Esophagus mucosa (tissue), 1 donor: ENCODE data around the gene GABRA4. TPM values are rescaled to one million over a fixed set of nuclear protein-coding genes. Genes with fewer than 3 reads are reported as not detected.

Experiments used
- ATAC-seq: fragments of 200-7000 bp; cut with Tn5 transposase; one replicate; pipeline ENCODE4 v1.9.1; 2020
- total RNA-seq: library from RNA; stranded (reverse); gene quantifications from one replicate; pipeline ENCODE4 v1.2.4, GENCODE V29; 2023
- donor health status: DM: yes; HTN: yes; CAD: no.

The GABRA4 gene
- total RNA-seq = 0.56 TPM

- peak; percentile 57 for ATAC-seq
These were observed at the start of gene GABRA4 for GRCh38 chr4:46993075-46994006. TSS of gene GABRA4 (minus strand) at chr4:46993581. CDS start at chr4:46993424, 157 bp downstream.

- ATAC-seq = no peak
These were observed 47.4 kb upstream of the GABRA4 start for GRCh38 chr4:47040828-47041227.

GRCh38 chr4:47038263-47038662 lies 44.9 kb upstream of the GABRA4 start:
- no peak for ATAC-seq

- ATAC-seq = peak; percentile 59
These were observed 39.2 kb upstream of the GABRA4 start for GRCh38 chr4:47032405-47033106.

- ATAC-seq = peak; percentile 32
These were observed 38.5 kb upstream of the GABRA4 start for GRCh38 chr4:47031751-47032404.

GRCh38 chr4:47031011-47031678 lies 37.8 kb upstream of the GABRA4 start, which contains the start of gene GABRB1:
TSS of gene GABRB1 (plus strand) at chr4:47031567.
- no peak for ATAC-seq

- no peak for ATAC-seq
These were observed 24.1 kb upstream of the GABRA4 start for GRCh38 chr4:47017494-47017893.

GRCh38 chr4:47017081-47017480 lies 23.7 kb upstream of the GABRA4 start:
- ATAC-seq = no peak

- ATAC-seq = no peak
These were observed 20.0 kb upstream of the GABRA4 start for GRCh38 chr4:47013373-47013772.

GRCh38 chr4:47012676-47013075 lies 19.3 kb upstream of the GABRA4 start:
- ATAC-seq = no peak

DNA sequence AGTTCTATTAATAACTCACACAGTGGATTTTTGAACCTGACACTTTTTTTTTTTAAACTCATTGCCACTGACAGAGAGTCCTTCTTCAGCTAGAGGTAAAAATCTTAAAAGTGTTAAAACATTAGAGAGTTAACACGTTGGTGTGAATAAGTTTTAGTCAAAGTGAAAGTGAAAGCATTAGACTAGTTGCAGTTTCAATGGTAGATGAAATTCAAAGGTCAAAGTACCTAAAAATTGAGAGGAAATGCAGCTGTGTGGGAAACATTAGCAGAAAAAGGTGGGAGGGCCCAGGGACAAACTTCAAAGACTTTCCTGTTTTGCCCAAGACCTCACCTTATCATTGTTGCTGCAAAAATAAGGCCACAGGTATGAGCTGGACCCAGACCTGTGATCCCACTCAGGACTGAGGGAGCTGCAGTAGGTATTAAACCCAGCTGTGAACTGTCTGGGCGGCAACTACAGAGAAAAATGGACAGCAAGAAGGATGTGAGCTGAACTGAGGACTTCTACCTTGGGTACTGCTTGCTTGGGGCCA lies 17.6 kb upstream of the GABRA4 start:
- ATAC-seq = no peak

DNA sequence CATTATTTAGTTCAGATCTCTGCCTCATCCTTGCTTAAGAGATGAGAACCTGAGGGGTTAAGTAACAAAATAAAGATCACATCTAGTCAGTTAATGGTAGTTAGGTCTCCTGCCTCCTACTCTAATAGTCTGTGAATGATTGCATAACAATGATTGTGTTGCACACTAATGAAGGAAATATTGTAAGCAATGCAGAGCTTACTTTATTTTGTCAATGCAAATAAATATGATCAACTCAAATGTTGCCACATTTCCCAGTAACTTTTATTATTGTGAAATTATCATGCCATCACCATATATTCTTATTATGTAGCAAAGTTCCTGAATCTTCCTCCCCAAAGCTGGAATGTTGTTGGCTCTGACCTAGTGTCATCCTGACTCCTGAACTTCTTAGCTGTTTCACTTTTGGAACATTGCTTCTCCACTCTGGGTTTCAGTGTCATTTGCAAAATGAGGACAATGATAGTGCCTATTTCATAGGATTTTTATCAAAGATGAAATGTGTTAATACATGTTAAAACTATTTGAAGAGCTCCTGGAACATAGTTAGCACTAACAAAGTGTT lies 17.0 kb upstream of the GABRA4 start:
- ATAC-seq = no peak

- ATAC-seq = peak; percentile 38
These were observed 9.2 kb upstream of the GABRA4 start for GRCh38 chr4:47002580-47002979.

DNA sequence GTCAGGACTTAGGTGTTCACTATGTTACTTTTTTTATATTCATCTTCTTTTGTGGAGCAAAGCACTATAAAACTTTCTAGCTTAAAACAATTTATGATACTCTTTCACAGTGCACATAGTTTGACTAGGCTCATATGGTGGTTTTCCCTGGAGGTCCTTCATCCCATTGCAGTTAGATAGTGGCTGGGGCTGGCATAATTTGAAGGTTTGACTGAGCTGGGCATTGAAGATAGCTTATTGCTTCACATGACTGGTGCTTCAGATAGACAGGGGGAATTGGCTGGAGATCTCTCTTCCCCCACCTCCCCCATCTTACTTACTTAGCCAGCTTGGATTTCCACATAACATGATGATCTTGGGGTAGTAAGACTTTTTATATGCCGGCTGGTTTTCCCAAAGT lies 7.0 kb upstream of the GABRA4 start:
- ATAC-seq = no peak

DNA sequence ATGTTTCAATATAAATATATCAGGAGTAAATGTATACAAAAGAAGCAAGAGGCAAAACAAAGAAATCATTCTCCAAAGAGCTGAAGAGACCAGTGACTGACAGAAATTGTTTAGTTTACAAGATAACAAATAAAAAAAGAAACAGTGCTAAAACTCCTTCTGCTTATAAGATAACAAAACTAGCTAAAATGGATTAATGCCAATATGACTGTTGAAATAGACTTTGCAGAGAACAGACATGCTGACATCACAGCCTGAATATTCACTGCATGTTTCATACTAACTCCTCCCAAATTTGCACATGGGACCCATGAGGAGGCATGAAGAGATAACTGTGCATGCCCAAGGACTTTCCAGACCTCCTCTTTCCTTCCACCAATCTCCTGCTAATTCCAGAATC lies 6.2 kb upstream of the GABRA4 start:
- ATAC-seq = no peak

- ATAC-seq = no peak
These were observed 625 bp upstream of the GABRA4 start for GRCh38 chr4:46994007-46994405.

DNA sequence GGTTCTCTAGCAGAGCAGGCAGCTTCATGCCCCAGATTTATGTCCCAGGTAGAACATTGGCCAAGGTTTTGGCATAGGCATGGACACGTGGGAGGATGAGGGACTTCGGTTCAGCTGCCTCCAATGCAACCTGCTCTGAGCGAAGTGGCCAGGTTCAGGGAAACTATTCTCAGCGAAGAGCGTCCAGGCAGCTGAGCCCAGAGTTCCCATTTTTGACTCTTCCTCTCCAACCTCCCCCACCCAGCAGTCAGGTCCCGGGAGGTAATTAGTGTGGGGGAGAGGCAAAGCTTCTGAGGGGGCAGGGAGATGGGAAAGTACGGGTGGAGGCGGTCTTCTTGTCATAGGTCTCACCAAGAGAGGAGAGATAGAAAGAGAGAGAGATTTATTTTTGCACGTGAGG lies 1.0 kb downstream of the GABRA4 start:
- ATAC-seq = no peak

- ATAC-seq = no peak
These were observed 6.3 kb downstream of the GABRA4 start for GRCh38 chr4:46986922-46987638.

- no peak for ATAC-seq
These were observed 8.6 kb downstream of the GABRA4 start for GRCh38 chr4:46984781-46985180.

DNA sequence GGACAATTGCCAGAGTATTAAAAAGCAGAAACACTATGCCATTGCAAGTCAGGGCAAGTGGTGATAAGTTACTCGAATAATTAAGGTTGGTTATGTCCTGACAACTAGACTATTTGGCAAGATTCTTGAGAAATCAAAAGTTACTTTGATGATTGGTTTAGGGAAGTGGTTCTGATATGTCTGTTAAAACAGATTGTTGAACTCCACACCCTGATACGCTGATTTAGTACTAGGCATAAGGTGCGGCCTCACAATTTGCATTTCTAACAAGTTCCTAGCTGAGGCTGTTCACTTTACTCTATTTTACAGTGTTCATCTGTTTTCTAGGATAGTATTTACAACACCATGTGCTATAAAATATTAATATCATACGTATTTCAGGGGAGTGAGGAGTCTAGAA lies 12.5 kb downstream of the GABRA4 start:
- peak; percentile 62 for ATAC-seq

GRCh38 chr4:46979726-46980125 lies 13.7 kb downstream of the GABRA4 start:
- ATAC-seq = no peak
